ENCODE measurements around the gene GAS2. TPM values are rescaled to one million over a fixed set of nuclear protein-coding genes. Genes with fewer than 3 reads are reported as not detected.

GAS2 gene
- total RNA-seq, 1 experiment from 2014 or later = 4.4 TPM

- no peak for DNase-seq (ENCODE audit: low spot score)
Observed at GRCh38 chr11:22671751-22672150, 5.3 kb downstream of the GAS2 start.

- no peak for DNase-seq (ENCODE audit: low spot score)
Observed at GRCh38 chr11:22674470-22675439, 8.3 kb downstream of the GAS2 start.

- no peak for DNase-seq (ENCODE audit: low spot score)
Observed at GRCh38 chr11:22677153-22677903, 10.9 kb downstream of the GAS2 start.

- no peak for DNase-seq (ENCODE audit: low spot score)
Observed at GRCh38 chr11:22680628-22681027, 14.2 kb downstream of the GAS2 start.

GRCh38 chr11:22681281-22681812, 14.9 kb downstream of the GAS2 start:
- no peak for DNase-seq (ENCODE audit: low spot score)

- no peak for DNase-seq (ENCODE audit: low spot score)
Observed at GRCh38 chr11:22684082-22684481, 17.7 kb downstream of the GAS2 start.

- DNase-seq (ENCODE audit: low spot score) = no peak
Observed at GRCh38 chr11:22685111-22685510, 18.7 kb downstream of the GAS2 start.

GRCh38 chr11:22688914-22689313, 22.5 kb downstream of the GAS2 start:
- no peak for DNase-seq (ENCODE audit: low spot score)

GRCh38 chr11:22690257-22690656, 23.8 kb downstream of the GAS2 start:
- no peak for DNase-seq (ENCODE audit: low spot score)

- DNase-seq (ENCODE audit: low spot score) = no peak
Observed at GRCh38 chr11:22690871-22691270, 24.5 kb downstream of the GAS2 start.

- no peak for DNase-seq (ENCODE audit: low spot score)
Observed at GRCh38 chr11:22699388-22699787, 33.0 kb downstream of the GAS2 start.

- no peak for DNase-seq (ENCODE audit: low spot score)
Observed at GRCh38 chr11:22702031-22702430, 35.6 kb downstream of the GAS2 start.

- DNase-seq (ENCODE audit: low spot score) = peak; percentile 98
Observed at GRCh38 chr11:22703040-22703439, 36.6 kb downstream of the GAS2 start.

GRCh38 chr11:22703591-22703990, 37.2 kb downstream of the GAS2 start:
- peak; percentile 89 for DNase-seq (ENCODE audit: low spot score)

- DNase-seq (ENCODE audit: low spot score) = peak; percentile 55
Observed at GRCh38 chr11:22707119-22707899, 40.9 kb downstream of the GAS2 start.

- DNase-seq (ENCODE audit: low spot score) = no peak
Observed at GRCh38 chr11:22711071-22711770, 44.8 kb downstream of the GAS2 start.

GRCh38 chr11:22711880-22712279, 45.5 kb downstream of the GAS2 start:
- no peak for DNase-seq (ENCODE audit: low spot score)

- DNase-seq (ENCODE audit: low spot score) = no peak
Observed at GRCh38 chr11:22713336-22713735, 46.9 kb downstream of the GAS2 start.

GRCh38 chr11:22715971-22716370, 49.6 kb downstream of the GAS2 start:
- no peak for DNase-seq (ENCODE audit: low spot score)

GRCh38 chr11:22720457-22720856, 54.0 kb downstream of the GAS2 start:
- DNase-seq (ENCODE audit: low spot score) = no peak

GRCh38 chr11:22723274-22723673, 56.9 kb downstream of the GAS2 start:
- DNase-seq (ENCODE audit: low spot score) = no peak

Measured in H4 (cell line).